ENCODE data around the gene ZNF839.

DNA sequence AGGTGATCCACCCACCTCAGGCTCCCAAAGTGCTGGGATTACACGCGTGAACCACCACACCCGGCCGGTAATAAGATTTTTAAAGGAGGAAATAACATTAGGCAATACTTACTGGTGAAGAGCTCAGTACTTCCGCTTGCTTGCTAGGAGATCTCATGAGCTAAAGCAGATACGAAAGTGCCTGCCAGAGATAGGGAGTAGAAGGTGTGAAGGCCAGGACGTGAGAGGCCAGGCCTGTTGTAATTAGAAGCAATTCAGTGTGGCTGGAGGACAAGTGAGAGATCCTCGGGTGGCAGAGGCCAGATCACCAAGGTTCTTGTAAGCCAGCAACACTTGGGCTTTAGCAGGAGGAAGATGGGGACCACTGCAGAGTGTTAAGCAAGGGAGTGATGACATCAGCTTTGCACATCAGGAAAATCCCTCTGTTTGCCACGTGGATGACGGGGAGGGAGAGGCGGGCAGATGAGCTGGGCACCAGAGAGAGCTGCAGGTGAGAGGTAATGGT is 50.8 kb downstream of the ZNF839 start:
- TF ChIP-seq SMAD4 (CRISPR knock-in tag; IDR thresholded peaks at IDR 0.05), result no peak
- TF ChIP-seq CTCF (IDR thresholded peaks at IDR 0.05), result no peak
- TF ChIP-seq ATF3 (CRISPR knock-in tag; conservative IDR thresholded peaks at IDR 0.05), result no peak
- no peak for TF ChIP-seq IRF2 (CRISPR knock-in tag; IDR thresholded peaks at IDR 0.05; ENCODE audit: borderline replicate concordance, low read depth)
- no peak for TF ChIP-seq CREB1 (CRISPR knock-in tag; IDR thresholded peaks at IDR 0.05)
- no peak for TF ChIP-seq TEAD4 (CRISPR knock-in tag; IDR thresholded peaks at IDR 0.05)
- TF ChIP-seq ESRRA (CRISPR knock-in tag; IDR thresholded peaks at IDR 0.05; ENCODE audit: borderline replicate concordance), result no peak
- TF ChIP-seq, protein P1, sequence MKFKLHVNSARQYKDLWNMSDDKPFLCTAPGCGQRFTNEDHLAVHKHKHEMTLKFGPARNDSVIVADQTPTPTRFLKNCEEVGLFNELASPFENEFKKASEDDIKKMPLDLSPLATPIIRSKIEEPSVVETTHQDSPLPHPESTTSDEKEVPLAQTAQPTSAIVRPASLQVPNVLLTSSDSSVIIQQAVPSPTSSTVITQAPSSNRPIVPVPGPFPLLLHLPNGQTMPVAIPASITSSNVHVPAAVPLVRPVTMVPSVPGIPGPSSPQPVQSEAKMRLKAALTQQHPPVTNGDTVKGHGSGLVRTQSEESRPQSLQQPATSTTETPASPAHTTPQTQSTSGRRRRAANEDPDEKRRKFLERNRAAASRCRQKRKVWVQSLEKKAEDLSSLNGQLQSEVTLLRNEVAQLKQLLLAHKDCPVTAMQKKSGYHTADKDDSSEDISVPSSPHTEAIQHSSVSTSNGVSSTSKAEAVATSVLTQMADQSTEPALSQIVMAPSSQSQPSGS (CRISPR knock-in tag; IDR thresholded peaks at IDR 0.05; ENCODE audit: borderline replicate concordance, low read depth), result no peak
- TF ChIP-seq, protein P2, sequence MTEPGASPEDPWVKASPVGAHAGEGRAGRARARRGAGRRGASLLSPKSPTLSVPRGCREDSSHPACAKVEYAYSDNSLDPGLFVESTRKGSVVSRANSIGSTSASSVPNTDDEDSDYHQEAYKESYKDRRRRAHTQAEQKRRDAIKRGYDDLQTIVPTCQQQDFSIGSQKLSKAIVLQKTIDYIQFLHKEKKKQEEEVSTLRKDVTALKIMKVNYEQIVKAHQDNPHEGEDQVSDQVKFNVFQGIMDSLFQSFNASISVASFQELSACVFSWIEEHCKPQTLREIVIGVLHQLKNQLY (CRISPR knock-in tag; IDR thresholded peaks at IDR 0.05), result no peak
- TF ChIP-seq FOXK1 (CRISPR knock-in tag; IDR thresholded peaks at IDR 0.05), result no peak

Data from WTC11 (cell line).